PFSK-1 (cell line): ENCODE data around the gene IGSF5.

Experiments
- FOXP2 ChIP-seq: optimal IDR thresholded peaks from 2 replicates; pipeline ENCODE3; 2011; ENCODE audit warnings: borderline replicate concordance, control low read depth, inconsistent platforms; ENCODE audit not compliant: insufficient read depth; ENCODE audit errors: extremely low read length, extremely low read depth
- POLR2AphosphoS5 ChIP-seq: IDR thresholded peaks from 2 replicates; pipeline ENCODE4 v1.6.1; 2012; ENCODE audit warnings: low read depth, mild to moderate bottlenecking, control low read depth, low read length, moderate library complexity
- SIN3A ChIP-seq: IDR thresholded peaks from 2 replicates; pipeline ENCODE4 v1.6.1; 2012; ENCODE audit warnings: mild to moderate bottlenecking, low read length, moderate library complexity, borderline replicate concordance; ENCODE audit not compliant: insufficient read depth
- TAF1 ChIP-seq: IDR thresholded peaks from 2 replicates; pipeline ENCODE4 v1.6.1; 2012; ENCODE audit warnings: low read length, control low read depth, borderline replicate concordance; ENCODE audit not compliant: insufficient read depth
- TF ChIP-seq, protein P1 (sequence below), 2 experiments: IDR thresholded peaks; 2 replicates each; pipeline versions ENCODE4 v1.6.1 to v1.8.0; 2011 to 2012; ENCODE audit warnings: low read depth in 2 of 2, low read length in 2 of 2, control low read depth in 1 of 2, inconsistent platforms in 1 of 2, mild to moderate bottlenecking in 1 of 2, moderate library complexity in 1 of 2; ENCODE audit not compliant: insufficient read depth in 1 of 2

DNA sequence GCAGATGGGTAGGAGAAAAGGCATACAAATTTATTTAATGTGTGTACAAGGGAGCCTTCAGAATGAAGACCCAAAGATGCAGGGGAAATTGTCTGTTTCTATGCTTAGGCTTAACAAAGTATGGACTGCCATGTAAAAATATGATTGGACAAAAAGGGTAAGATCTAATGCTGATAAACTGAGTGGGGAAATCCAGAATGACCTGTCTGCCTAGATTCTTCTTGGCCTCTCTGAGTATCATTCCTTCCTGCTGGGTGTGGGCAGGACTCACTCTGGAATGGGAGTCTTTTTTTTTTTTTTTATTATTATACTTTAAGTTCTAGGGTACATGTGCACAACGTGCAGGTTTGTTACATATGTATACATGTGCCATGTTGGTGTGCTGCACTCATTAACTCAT, 61.0 kb downstream of the IGSF5 start:
- no peak for TF ChIP-seq POLR2AphosphoS5
- TF ChIP-seq TAF1 = no peak
- TF ChIP-seq, protein P1, sequence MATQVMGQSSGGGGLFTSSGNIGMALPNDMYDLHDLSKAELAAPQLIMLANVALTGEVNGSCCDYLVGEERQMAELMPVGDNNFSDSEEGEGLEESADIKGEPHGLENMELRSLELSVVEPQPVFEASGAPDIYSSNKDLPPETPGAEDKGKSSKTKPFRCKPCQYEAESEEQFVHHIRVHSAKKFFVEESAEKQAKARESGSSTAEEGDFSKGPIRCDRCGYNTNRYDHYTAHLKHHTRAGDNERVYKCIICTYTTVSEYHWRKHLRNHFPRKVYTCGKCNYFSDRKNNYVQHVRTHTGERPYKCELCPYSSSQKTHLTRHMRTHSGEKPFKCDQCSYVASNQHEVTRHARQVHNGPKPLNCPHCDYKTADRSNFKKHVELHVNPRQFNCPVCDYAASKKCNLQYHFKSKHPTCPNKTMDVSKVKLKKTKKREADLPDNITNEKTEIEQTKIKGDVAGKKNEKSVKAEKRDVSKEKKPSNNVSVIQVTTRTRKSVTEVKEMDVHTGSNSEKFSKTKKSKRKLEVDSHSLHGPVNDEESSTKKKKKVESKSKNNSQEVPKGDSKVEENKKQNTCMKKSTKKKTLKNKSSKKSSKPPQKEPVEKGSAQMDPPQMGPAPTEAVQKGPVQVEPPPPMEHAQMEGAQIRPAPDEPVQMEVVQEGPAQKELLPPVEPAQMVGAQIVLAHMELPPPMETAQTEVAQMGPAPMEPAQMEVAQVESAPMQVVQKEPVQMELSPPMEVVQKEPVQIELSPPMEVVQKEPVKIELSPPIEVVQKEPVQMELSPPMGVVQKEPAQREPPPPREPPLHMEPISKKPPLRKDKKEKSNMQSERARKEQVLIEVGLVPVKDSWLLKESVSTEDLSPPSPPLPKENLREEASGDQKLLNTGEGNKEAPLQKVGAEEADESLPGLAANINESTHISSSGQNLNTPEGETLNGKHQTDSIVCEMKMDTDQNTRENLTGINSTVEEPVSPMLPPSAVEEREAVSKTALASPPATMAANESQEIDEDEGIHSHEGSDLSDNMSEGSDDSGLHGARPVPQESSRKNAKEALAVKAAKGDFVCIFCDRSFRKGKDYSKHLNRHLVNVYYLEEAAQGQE (IDR thresholded peaks at IDR 0.05; ENCODE audit: insufficient read depth in 1 of 2, low read depth in 2 of 2, low read length in 2 of 2) = no peak
- no peak for TF ChIP-seq FOXP2
- TF ChIP-seq SIN3A = no peak
